GM21447 (cell line): Measurements from ENCODE around the gene DOCK3.
"Not testable (repeated sequence)": the region's sequence is repeated elsewhere in the genome, so short reads cannot be mapped to it uniquely, and the experiment has no call there.

Experiments used
- ATAC-seq: cut with Tn5 transposase; IDR thresholded peaks from one replicate; pipeline ENCODE4 v1.9.1; 2021; ENCODE audit not compliant: unreplicated experiment

Gene DOCK3

DNA sequence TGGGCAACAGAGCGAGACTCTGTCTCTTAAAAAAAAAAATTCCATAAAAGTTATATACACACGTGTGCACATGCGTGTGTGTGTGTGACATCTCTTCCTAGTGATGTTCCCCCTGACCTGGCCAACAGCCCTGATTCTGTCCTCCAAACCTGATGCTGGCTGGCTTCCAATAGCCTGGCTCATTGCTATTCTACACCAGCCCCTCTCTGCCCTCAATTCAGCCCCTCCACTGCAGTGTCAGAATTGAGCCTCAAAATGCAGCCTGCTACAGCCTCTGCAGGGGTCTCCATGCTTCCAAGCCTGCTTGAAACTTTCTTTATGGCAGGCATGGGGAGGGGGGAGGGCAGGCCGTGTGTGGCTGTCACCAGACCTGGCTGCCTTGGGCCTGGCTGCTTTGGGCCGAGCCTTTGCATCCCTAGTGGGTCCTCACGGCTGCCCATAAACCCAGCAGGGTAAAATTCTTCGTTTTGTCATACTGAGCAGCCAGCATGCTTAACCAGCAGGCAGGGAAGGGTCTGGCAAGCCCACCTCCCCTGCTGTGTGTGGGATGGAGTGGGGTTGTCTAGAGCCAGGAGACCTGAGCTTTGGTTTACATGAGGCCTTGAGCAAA, 22.7 kb upstream of the DOCK3 start:
- no peak for ATAC-seq

DNA sequence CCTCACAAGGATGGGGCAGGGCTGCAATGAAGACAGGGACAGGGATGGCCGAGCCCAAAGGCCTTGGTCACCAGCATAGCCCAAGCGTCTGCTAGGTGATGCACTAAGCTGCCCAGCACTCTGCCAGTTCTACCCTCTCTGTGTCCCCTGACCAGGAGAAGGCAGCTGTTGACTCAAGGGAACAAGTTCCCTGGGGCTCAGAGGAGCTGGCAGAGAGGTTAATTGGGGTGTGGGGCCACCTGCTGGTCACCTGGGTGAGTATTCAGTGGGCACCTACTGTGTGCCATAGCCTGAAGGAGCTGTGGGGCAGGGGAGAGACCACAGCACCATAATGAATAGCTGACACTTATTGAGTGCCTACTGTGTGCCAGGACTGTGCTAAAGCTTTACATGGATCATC, 22.0 kb upstream of the DOCK3 start:
- no peak for ATAC-seq

DNA sequence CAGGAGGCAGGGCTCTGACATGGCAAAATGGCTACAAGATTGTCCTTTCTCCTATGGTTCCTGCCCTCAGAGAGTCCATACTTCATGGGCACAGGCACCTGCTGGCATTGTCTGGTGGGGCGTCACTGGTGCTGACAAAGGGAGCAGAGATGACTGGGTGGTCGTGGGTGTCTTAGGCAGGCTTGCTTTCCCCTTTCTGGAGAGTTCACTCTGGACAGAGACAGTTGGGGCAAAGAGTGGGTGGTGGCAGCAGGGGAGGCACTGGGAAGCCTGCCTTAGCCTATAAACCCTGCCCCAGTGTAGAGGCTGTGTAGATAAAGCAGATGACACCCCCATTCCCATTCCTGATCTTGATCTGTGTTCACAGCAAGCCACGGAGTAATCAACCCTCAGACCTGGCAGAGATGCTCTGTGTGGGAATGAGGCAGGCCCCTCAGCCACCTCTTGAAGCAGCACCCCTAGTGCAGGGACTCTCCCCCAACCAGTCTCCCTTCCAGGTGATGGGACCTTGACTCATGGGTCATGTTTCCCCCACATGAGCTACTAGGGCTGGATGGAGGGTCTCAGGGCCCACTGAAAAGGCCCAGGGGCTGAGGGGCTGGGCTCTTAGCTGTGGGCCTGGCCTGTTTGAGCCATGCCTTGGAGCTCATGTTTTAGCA, 20.7 kb upstream of the DOCK3 start:
- ATAC-seq: no peak

DNA sequence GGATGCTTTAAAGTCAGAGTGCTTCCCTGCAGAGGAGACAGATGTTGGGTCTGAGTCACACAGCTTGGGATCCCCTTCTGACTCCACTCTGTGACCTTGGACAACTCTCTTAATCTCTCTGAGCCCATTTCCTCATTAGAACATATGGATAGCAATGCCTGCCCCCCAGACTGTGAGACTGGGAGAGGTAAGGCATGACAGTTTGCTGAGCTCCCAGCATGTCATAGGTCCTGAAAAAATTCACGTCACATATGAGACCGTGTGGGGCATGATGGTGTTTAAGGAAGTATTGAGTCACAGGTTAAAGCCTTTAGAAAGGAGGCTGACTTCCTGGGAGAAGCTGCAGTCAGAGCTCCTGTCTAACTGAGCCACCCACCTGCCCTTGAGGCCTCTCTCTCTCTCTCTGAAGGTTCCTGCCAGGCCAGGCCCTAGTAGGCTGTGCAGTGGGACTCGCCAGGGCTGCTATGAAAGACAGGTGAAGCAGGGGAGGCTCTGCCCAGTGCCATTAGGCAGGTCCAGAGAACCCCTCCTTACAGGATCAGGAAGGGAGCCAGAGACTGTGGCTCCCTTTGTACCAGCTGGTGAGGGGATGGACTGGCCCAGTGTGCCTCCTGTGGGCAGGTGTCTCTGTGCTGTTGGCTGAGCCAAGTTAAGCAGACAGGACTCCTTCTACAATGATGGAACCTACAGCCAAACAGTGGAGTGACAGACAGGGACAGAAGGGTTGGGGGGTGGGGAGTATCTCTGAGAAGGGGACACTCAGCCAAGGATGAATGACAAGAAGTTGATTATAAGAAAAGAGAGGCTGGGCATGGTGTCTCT, 19.5 kb upstream of the DOCK3 start:
- ATAC-seq: no peak

DNA sequence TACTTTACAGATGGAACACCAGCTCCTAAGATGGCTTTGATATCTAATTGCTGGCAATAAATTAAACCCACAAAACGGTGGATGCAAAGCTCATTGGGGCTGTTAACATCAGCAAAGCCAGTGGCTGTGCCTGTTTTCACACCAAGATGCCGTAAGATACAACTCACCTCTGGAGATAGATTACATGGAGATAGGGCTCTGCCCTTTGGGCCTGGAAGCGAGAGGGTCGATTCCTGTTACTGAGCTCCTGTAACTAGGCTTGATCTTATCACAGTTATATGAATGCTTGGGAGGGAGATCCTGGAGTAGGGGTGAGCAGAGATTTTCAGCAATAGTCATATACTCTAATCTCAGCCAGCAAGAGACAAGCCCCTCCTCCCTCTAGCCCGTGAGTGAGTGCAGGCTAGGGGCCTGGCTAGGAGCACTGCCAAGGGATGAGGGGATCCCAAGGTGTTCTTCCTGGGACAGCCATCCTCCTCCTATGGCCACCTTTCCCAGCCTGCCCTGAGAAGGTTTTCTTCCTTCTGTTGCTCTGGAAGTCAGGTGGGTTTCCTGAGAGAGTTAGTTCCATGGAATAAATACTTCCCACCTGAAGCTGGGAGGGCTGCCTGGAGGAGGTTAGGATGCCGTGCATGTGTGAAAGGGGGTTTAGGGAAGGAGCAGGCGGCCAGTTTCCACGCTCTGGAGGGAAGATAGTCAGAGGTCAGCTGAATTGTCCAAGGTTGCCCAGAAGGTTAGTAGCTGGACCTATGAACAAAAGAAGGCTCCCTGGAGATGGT, 18.1 kb upstream of the DOCK3 start:
- no peak for ATAC-seq

DNA sequence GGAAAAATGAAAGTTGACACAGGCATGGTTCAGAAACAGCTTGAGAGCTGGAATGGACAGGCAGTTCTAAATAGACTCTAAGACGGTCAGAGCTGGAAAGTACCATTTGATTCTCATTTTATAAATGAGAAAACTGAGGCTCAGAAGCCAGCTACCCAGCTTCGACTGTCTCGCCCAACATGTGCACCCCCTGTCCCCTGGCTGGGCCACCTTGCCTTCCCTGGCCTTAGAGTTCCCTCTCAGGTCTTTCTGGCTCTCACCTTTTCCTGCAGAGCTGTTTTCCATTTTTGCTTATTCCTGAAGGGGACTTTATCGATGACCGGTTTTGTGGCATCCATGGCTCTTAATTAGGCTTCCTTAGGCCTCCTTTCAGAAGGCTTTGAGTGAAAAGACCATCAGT, 17.3 kb upstream of the DOCK3 start:
- no peak for ATAC-seq

DNA sequence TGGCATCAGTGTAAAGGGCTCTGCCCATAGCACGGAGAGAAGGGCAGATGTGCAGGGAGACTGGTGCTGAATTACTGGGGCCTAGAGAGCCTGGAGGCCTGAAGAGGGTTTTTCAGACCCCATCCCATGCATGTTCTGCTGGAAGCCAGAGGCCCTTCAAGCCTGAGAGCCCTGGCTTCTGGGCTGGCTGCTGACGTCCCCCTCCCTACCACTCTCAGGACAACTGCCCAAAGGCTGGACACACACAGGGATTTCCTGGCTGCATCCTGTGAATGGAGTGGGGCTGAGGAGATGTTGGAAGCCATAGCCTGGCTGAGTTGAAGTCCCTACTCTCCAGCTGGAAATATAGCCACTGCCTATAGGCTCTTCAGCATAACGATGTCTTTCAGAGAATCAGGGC, 16.9 kb upstream of the DOCK3 start:
- ATAC-seq: no peak

DNA sequence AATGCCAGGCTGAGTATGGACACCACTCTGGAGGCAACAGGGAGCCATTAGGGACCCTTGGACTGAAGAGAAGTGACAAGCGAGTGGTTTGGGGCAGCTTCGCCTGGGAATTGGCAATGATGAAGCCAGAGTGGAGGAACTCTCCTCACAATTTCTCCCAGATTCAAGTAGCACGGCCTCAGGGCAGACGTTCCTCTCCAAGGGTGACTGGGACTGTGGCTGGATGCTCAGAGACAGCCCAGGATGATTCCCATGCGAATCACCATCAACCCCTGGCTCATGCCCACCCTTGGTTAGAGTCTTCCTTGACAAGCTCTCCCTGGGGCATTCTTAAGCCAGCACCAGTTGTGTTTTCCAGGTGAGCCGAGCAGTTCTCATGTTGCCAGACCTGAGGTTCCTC, 16.3 kb upstream of the DOCK3 start:
- ATAC-seq: no peak

DNA sequence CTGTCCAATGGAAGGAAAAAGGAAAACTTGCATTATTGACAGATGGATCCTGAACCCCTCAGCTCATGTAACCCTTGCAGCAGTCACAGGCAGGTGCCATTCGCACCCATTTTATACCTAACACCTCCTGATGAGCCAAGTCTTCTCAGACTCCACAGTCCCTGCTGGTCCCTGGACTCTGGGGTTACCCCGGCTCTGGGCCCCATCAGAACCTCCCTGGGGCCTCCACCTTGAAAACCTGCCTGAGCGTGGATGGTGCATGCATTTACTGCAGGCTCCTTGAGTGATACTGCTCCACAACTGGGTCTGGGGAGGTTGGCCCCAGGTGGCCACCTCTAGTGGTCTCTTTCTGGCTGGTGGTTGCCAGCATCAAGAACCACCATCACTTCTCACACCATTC, 15.9 kb upstream of the DOCK3 start:
- no peak for ATAC-seq

DNA sequence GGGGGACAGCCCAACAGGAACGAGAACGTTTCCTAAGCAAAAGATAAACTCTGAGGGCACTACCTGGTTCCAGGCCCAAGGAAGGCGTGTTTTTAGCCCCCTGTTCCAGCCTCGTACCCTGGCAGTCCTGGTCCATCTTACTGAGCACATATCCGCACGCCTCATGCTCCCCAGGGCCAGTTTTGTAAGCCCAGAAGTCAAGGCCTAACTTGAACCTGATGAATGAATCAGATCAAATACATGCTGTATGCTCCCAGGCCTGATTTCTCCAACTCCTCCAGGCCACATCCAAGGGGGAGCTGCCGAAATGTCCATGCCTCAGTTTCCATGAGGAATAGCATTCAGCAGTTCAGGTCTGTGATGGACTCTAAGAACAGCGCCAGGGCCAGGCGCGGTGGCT, 14.3 kb upstream of the DOCK3 start:
- ATAC-seq: no peak

DNA sequence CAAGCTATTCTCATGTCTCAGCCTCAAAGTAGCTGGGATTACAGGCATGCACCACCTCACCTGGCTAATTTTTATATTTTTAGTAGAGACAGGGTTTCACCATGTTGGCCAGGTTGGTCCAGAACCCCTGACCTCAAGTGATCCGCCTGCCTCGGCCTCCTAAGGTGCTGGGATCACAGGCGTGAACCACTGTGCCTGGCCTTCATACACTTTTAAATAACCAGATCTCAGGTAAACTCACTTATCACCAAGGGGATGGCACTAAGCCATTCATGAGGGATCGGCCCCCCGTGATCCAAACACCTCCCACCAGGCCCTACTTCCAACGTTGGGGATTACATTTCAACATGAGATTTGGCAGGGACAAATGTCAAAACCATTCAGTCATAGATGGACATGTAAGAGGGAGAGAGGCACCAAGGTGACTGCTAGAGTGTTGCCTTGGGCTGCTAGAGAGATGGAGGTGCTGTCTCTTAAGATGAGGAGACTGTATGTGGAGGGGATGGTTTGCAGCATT, 13.3 kb upstream of the DOCK3 start:
- no peak for ATAC-seq

DNA sequence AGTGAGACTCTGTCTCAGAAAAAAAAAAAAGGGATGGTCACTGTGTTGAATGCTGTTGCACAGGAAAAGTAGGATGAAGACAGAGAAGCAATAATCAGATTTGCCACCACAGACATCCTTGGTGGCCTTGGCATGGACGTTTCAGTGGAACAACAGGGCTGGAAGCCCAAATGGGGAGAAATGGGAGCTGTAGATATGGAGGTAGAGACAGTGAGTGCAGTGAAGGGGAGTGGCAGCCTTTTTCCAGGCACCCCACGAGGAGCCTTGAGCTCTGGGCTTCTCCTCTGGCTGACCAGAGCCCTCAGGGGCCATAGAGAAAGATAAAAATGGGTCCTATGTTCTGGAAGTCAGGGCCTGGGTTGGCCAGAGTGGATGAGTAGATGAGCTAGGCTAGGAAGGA, 12.3 kb upstream of the DOCK3 start:
- ATAC-seq: no peak

DNA sequence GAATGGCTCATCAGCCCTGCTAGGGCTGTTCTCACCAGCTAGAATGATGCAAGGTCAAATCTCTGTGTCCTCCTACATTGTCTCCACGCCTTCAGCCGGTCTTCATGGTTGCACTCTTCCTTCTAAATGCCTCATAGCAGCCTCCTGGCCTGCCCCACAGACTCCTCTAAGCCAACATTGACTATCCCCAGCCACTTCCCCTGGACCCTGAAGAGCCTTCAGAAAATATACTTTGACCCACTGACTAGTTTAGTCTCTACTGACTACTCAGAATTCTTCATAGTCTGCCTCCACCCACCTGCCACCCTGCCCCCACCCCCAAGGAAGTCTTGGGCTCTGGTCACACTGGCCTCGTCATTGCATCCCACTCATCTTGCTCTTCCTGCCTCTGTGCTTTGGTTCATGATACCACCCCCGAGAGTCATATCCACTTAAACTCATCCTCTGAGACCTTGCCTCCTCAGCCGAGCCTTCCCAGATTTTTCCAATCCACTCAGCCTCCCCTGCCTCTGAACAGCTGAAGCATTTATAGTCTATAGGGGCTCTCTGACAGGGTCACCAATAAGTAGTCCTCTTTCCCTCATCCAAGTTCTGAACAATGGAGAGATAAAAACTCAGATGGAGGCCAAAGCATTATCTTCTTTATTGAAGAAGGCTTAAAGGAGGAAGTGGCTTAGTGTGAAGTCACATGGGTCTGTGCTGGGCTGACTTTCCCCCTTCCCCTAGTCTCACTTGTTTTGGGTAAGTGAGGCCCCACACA, 9.5 kb upstream of the DOCK3 start:
- ATAC-seq: no peak

DNA sequence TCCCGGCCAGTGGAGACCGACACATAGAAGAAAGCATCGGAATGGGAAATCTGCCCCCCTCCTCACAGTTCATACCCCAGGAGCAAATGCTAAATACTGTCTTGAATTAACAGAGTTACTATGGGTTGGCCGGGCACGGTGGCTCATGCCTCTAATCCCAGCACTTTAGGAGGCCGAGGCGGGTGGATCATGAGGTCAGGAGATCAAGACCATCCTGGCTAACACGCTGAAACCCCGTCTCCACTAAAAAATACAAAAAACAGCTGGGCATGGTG, 8.9 kb upstream of the DOCK3 start:
- ATAC-seq: not testable (repeated sequence)

DNA sequence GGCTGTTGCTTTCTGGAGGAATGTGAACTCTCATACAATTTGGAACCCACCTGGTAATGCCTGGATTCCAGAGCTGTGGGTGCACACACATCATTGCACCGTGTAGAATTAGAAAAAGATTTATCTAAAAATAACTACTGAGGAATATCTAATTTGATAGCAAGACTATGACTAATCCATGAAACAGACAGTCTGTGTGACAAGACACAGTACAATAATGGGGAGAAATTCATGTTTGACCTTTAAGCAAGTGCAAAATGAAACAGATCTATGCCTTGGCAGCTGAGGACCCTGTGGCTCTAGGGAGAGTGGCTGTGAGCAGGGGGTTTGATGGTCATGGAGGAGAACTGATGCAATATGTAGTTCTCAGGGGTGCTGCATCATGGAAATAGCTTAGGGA, 7.9 kb upstream of the DOCK3 start:
- no peak for ATAC-seq

DNA sequence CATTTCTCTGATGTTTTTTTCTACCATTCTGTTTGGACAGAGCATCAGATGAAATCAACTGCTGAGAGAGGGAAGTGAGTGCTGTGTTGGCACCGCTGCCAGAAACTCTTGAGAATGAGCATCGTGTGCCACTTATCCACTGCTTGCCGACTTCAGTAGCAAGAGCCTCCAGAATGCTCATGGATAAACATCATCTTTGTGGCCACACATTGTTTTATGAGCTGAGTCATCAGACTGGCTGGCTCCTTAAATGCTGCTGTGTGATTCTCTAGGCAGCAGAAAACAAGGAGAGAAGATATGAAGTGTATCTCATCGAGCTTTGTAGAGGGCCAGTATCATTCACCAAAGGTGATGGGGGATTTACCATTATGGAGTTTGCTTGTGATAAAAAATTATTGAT, 3.4 kb upstream of the DOCK3 start:
- ATAC-seq: no peak

DNA sequence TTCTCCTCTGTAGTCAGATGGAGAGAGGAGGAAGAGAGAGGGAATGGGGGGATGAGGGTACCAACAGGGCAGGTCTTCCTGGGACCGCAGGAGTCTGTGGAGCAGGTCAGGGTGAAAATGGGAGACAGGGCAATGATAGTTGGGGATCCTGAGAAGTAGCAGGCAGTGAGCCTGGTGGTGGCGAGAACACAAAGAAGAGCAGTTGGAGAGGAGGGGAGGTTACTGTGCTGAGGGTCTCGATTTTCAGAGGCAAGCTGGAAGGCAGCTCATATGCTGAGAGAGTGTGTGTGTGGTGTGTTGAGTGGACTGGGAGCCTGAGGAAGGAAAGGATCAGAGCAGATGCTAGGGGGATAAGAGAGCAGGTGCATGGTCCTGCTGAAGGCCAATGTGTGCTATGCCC, 2.1 kb upstream of the DOCK3 start:
- ATAC-seq: no peak

DNA sequence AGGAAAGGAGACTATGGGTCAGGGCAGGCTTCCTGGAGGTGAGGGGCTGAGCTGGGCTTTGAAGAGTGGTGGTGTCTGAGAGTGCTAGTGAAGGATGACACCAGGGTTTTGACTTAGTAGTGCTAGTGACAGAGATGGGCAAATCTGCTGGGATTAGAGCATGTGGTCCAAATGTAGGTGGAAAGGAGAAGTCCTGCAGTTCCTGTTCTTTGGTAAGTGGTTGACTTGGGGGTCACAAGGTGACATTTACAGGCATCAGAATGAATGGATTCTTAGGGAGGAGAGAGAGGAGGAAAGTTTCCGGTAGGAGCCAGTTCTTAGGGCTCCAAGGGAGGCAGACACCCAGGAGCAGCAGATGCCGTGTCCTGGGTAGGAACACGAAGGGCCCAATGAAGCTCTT, 796 bp upstream of the DOCK3 start:
- no peak for ATAC-seq

DNA sequence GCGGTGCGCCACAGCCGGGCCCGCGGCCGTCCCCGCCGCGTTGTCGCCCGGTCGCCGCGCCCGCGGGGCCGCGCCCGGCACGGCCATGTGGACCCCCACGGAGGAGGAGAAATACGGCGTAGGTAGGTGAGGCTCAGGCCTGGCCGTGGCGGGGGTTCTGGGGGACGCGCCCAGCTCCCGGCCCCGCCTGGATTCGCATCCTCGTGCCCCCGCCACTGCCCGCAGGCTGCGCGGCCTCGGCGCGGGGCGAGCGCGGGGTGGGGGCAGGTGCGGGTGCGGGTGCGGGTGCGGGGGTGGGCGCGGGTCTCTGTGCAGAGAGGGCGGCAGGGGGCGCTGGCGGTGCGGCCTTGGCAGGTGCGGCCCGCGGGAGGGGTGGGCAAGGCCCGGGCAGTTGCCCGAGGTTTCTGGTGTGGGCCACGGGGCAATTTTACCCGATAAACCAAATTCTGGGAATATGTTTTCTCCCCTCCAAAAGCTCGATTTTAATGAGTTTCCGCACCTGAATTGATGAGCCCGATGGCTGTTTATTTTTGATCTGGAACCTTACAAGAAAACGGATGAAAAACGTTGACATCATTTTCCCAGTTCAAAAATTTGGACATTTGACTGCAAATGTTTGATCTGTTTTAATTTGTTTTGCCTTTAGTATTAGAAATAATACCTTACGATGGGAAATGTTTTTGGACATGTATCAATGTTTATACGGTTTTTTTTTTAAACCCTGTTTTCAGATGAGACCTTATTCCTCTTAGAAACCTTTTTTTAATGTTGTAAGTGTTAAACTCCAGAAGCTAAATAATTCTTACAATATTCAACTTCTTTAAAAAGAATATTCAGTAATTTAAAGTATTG, 678 bp downstream of the DOCK3 start:
- ATAC-seq: no peak
